GM19099 (cell line): ENCODE measurements around the gene BCDIN3D.

Source experiments
- POLR2A ChIP-seq: IDR thresholded peaks from 3 replicates; pipeline ENCODE4 v1.6.1; 2011; ENCODE audit warnings: low read depth; ENCODE audit not compliant: insufficient read length; ENCODE audit errors: extremely low read depth

The BCDIN3D gene

DNA sequence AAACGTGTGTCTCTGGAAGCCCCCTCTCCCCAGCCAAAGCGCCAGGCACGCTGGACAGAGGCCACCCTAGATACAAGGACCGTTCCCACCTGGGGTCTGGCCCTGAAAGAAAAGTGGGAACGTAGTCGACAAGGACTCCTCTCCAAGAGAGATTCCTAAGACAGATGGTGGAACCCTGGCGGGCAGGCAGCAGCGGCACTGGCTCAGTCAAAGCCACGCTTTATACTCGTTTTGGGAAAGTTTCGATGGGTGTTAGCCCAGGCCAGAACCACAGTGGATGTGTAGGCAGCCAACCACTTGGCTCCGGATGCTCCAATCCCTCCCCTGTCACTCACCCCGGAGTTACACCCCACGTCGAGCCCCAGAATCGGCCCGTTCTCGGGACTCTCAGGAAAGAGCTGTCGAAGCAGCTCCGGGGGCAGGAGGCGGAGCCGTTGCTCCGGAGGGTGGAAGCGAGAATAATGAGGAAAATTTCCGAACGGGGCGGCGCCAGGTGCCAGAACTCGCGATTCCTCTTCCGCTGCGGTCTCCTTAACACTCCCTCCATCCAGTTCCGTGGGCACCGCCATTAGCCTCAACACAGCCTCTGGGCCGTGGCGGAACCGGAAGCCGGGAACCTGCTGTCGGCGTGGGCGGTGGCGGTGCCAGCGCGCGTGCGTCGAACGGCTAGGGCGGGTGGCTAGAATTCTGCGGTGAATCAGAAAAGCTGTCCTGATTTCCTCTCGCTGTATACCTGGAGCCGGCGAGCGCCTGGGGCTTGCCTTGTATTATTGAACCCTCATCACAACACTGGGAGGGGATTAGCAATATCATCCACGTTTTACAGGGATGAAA, at the start of gene BCDIN3D:
TSS of gene BCDIN3D (minus strand) at position 588 of the 834 bp plus-strand sequence. CDS start at position 569, 19 bp downstream.
- peak; percentile 93 for TF ChIP-seq POLR2A

DNA sequence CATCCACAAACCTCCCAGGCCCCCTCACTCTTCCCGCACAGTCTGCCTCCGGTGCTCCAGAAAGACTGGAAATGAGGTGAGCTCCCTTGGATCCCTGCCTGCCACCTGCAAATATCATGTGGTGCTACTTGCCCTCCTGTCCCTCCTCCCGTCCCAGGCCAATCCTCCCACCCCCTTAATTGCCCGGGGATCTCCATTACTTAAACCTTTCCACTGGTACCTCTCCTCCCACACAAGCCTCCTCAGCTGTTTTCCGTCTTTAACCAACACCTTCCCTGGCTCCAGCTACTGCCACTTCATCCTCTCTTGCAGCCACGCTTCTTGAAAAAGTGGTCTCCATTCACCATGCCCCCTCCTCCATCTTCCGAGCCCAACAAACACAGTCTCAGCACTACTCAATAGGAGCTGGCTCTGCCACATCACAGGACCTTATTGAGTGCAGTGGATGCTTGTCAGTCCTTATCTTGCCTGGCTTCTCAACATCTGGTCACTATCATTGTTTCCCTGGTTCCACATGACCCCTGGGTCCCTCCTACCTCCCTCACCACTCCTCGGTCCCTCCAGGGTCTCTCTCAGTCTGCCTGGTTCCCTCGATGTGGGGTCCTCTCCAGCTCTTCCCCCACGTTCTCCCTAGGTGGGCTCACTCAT, 49.3 kb upstream of the BCDIN3D start:
- no peak for TF ChIP-seq POLR2A

- no peak for TF ChIP-seq POLR2A
These were observed 48.6 kb upstream of the BCDIN3D start for GRCh38 chr12:49891476-49891875.

DNA sequence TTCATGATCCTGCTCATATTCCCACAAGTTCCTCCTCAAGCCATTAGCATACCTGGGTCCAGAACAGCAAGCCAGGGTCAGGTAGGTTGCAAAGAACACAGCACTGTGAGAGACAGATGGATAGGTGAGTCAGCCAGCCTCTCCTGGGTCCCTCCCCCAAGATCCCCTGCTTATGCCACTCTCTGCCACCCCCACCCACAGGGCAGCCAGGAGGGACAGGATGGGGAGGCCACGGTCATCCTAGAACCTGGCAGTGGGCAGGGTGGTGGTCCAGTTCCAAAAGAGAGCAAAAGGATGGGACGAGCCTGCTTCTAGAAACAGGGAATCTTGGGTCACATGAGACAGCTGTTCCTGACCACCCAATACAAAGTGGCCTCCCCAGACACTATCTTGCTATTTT, 48.1 kb upstream of the BCDIN3D start:
- TF ChIP-seq POLR2A = no peak

DNA sequence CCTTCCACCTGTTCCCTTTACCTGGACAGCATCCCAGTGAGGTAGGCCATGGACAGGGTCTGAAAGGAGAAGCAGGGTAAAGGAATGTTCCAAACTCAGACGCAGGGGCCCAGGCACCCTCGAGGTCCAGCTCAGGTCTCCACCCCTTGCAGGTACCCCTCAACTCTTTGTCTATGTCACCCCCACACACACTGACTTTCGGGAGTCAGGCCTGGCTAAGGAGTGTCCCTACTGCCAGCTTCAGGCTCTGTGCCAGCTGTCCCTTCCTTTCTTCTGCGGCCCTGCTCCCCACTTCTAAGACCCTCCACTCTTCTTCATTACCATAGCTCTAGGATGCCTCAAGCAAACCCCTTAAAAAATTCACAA, 47.2 kb upstream of the BCDIN3D start:
- TF ChIP-seq POLR2A = no peak

DNA sequence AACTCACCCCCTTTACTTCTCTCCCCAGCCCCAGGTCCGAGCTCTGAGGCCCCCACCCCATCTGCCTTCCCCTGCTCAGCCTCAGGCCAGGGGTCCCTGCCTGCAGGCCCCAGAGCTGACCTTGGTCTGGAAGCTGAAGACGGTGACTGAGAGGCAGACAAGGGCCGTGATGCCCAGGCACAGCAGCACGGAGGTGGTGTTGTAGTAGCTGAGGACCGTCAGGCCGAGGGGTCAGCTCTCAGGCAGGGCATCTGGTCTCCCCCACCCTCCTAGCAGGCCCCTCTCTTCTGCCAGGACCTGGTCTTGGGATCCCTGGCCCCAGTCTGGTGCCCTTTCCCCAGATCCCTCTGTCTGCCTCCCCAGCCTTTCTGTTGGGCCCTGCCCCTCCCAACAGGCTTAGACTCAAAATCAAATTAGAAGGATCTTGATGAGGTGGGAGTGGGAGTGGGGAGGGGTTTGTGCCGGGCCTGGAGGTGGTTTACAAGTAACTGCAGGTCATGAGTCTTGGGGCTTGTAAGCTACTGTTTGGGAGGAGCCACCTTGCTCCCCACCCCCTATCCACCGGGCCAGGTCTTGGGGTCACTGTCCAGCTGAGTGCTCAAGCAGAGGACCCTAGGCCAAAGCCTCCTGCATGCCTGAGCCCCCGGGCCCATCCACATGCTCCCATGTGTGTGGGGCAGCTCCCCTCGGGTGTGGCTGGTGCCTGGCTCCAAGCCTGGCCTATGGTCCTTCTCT, 46.6 kb upstream of the BCDIN3D start:
- no peak for TF ChIP-seq POLR2A

- no peak for TF ChIP-seq POLR2A
These were observed 45.7 kb upstream of the BCDIN3D start for GRCh38 chr12:49888461-49889151.

- no peak for TF ChIP-seq POLR2A
These were observed 44.9 kb upstream of the BCDIN3D start for GRCh38 chr12:49887536-49888401.

GRCh38 chr12:49887091-49887490, 44.2 kb upstream of the BCDIN3D start:
- TF ChIP-seq POLR2A = no peak

DNA sequence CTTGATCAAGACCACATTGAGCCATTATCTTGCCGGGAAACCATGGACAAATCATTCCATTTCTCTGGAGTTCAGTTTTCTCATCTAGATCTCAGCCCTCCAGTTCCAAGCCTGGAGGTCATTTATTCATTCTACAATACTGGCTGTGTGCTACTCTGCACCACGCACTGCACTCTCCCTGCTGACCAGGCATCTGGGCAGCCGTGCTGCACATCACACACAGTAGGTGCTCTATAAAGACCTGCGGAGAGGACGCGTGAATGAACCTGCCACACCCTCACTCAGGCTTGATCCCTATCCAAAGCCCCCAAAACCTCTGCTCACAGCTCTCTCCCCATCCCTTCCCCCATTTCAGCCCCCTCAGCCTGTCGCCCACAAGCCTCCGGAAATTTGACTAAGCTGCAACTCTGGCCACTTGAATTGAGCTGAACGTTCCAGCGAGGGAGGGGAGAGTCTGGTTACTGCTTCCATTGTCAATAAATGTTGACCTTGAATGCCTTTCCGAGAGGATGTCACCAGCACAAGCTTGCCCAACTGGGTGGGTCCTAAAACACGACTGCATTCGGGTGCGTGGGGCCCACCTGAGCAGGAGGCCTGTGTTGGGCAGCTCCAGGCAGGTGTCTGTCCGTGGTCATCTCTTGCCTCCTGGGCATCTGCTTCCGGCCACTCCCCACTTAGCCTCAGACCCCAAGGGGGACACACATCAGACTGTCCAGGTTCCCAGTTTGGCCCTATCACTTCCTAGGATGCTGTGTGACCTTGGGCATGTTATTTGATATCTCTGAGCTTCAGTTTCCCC, 43.0 kb upstream of the BCDIN3D start:
- no peak for TF ChIP-seq POLR2A

DNA sequence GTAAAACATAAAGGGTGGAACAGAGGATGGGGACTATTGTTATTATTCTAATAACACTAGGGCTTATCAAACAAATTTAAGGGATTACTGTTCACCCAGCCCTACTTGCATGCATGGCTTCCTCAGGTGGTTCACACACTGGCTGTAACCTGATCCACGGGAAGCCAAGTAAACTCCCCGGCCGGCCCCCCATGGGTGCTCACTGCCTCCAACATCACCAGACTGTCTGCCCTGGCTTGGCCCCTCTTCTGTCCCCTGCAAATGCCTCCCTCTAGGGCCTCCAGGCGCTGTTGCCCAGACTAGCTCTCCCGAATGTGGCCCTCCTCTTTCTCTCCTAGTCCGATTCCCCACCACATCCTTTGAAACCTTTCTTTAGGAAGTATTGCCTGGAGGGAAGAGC, 42.2 kb upstream of the BCDIN3D start:
- no peak for TF ChIP-seq POLR2A

- no peak for TF ChIP-seq POLR2A
These were observed 40.1 kb upstream of the BCDIN3D start for GRCh38 chr12:49882851-49883464.
